ENCODE measurements around the gene EIF3L.

EIF3L gene

DNA sequence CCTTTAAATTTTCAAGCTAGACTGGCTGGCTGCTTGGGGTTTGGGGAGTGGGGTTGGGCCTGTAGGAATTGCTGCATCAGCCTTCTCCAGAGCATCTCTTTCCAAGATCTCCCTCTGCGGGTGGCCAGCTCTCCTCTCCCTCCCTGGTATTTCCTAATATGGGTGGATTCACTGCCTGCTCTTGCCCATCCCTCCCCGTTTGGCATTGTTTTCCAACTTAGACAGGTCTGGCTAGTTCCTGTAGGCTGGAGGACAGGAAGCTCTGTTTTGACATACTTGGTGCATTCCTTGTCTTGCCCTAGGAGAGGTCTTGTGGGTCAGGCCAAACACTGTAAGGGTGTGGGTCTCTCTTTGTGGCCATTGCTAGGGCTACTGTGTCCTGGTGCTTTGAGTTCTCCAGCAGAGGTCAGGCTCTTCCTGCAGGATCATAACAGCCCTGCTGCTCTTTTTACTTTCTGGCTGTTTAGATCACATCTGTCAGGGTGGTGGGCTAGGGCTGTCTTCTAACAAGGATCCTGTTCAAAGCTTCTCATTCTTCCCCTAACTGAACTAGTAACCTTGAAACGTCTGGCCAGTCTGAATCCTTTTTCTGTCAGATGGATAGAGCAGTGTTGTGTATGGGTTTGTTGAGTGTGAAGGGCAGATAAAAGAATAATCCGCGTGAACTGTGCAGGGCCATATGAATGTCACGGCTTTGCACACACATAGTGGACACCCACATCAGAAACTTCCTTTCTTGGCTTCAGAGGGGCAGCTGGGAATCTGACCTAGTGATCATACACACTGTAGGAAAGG lies 38.6 kb downstream of the EIF3L start:
- Histone ChIP-seq H3K9me3 (ENCODE audit: control insufficient read depth, low read length) (no peaks in the 10 kb centered on the region), H3K36me3 (ENCODE audit: control insufficient read depth, insufficient read depth, low read length) (peaks cover 41% of the 10 kb centered on the region), H3K4me1 (ENCODE audit: control insufficient read depth, insufficient read depth, low read length, poor library complexity, severe bottlenecking) (no peaks in the 10 kb centered on the region), H3K4me3 (ENCODE audit: insufficient read depth, low read depth, low read length, poor library complexity, severe bottlenecking) (no peak overlapping the region), H3K27ac (ENCODE audit: insufficient read depth, low read length, poor library complexity, severe bottlenecking) (no peak overlapping the region), H3K27me3 (replicated peaks; ENCODE audit: control insufficient read depth, insufficient read depth, low read length, poor library complexity, severe bottlenecking) (no peaks in the 10 kb centered on the region)
- no peak for DNase-seq

DNA sequence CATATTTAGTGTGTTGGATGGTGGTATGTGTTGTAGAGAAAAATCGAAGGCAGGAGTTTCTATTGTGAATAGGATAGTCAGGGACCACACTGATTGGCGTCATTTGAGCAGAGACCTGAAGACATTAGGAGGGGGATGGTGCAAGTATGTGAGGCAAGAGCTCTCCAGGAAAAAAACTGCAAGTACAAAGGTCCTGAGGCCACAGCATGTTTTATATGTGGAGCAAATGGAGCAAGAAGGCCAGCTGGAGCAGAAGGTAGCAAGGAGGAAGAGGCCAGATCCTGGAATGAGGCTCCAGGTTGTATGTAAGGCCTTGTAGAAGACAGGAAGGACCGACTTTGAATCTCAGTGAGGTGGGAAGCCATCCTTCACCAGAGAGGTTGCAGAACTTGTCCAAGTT lies 42.7 kb downstream of the EIF3L start:
- no peak for DNase-seq
- H3K4me1 ChIP-seq (ENCODE audit: control insufficient read depth, insufficient read depth, low read length, poor library complexity, severe bottlenecking): peaks cover 13% of the 10 kb centered on the region
- H3K36me3 ChIP-seq (ENCODE audit: control insufficient read depth, insufficient read depth, low read length): peaks cover 29% of the 10 kb centered on the region
- H3K27ac ChIP-seq (ENCODE audit: insufficient read depth, low read length, poor library complexity, severe bottlenecking): no peak overlapping the region
- H3K4me3 ChIP-seq (ENCODE audit: insufficient read depth, low read depth, low read length, poor library complexity, severe bottlenecking): no peak overlapping the region
- H3K9me3 ChIP-seq (ENCODE audit: control insufficient read depth, low read length): no peaks in the 10 kb centered on the region
- H3K27me3 ChIP-seq (replicated peaks; ENCODE audit: control insufficient read depth, insufficient read depth, low read length, poor library complexity, severe bottlenecking): no peaks in the 10 kb centered on the region

DNA sequence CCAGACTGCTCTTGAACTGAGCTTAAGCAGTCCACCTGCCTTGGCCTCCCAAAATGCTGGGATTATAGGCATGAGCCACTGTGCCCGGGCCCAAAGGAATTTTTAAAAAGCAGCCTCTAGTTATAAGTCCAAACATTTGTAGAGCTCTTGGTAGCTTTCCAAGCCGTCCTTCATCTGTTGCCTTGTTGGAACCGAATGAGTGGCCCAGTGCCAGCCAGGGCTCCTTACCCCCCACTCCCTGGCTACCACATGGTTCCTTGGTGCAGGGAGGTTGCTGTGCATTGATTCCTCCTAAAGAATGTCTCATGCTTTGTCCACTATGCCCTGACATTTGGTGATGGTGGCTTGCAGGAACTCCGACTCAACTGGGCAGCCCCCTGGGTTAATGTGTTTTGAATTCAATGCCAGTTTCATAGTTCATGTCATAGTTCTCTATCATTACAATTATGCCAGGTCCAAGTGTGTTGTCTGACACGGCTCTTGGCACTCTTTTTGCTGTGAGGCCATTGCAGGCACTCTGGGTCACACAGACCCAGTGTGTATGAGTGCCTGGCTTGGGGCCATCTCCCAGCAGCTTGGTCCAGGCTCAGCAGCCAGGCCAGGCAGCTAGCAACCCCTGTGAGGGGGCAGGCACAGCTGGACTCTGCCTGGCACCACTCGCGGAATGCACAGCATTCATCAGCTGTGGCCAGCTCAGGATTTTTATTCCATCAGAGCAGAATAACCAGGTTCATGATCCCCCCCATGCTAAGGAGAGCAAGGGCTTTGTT lies 43.5 kb downstream of the EIF3L start:
- Histone ChIP-seq H3K9me3 (ENCODE audit: control insufficient read depth, low read length) (no peaks in the 10 kb centered on the region), H3K4me1 (ENCODE audit: control insufficient read depth, insufficient read depth, low read length, poor library complexity, severe bottlenecking) (peaks cover 13% of the 10 kb centered on the region), H3K4me3 (ENCODE audit: insufficient read depth, low read depth, low read length, poor library complexity, severe bottlenecking) (no peak overlapping the region), H3K36me3 (ENCODE audit: control insufficient read depth, insufficient read depth, low read length) (peaks cover 21% of the 10 kb centered on the region), H3K27ac (ENCODE audit: insufficient read depth, low read length, poor library complexity, severe bottlenecking) (no peak overlapping the region), H3K27me3 (replicated peaks; ENCODE audit: control insufficient read depth, insufficient read depth, low read length, poor library complexity, severe bottlenecking) (no peaks in the 10 kb centered on the region)
- DNase-seq: no peak

DNA sequence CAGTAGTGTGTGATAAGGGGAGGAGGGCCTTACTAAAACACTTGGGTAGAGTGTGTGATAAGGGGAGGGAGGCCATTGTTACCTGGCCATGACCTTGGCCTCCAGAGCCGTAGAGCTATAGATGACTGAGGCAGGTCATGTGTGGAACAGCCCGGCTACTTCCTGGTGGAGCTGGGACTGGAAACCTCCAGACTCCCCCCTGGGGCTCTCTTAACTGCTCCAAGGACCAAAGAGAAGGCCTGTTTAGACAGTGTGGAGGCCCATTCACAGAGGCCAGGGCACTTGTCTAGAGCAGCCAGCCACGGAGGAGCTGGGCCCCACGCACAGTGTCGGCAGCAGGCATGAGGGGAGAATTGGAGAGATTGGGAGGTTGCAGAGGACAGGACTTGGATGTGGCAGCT lies 44.4 kb downstream of the EIF3L start:
- Histone ChIP-seq H3K36me3 (ENCODE audit: control insufficient read depth, insufficient read depth, low read length) (peaks cover 15% of the 10 kb centered on the region), H3K9me3 (ENCODE audit: control insufficient read depth, low read length) (no peaks in the 10 kb centered on the region), H3K4me3 (ENCODE audit: insufficient read depth, low read depth, low read length, poor library complexity, severe bottlenecking) (no peak overlapping the region), H3K27ac (ENCODE audit: insufficient read depth, low read length, poor library complexity, severe bottlenecking) (no peak overlapping the region), H3K27me3 (replicated peaks; ENCODE audit: control insufficient read depth, insufficient read depth, low read length, poor library complexity, severe bottlenecking) (no peaks in the 10 kb centered on the region), H3K4me1 (ENCODE audit: control insufficient read depth, insufficient read depth, low read length, poor library complexity, severe bottlenecking) (peaks cover 13% of the 10 kb centered on the region)
- DNase-seq: no peak

DNA sequence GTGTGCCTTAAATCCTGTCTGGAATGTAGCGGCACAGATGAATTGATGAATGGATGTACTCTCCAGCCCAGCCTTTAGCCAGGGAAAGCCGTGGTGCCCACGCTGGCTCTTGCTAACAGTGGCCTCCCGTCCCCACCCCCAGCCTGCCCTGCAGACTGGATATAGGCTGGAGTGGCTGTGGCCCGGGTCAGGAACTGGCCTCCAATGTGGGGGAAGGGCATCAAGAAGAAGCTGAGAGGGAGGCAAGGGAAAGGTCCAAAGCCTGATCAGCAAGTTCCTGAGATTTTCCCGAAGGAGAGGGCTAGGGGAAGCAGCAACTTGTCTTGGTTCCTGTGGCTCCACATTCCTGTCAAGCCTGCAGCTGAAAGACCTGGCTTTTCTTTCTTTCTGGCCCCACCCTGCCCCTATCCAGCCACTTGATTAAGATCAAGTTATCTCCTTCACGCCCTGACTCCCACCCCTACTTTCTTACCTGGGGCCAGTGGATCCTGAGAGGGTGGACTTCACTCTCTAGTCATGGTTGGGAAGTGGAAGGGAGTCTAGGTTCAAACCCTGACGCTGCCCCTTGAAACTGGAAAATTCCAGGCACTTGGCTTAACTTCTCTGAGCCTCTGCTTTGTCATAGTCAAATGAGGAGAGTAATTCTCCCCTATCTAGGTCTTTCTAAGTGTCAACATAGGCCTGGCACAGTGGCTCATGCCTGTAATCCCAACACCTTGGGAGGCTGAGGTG lies 45.9 kb downstream of the EIF3L start:
- Histone ChIP-seq H3K27ac (ENCODE audit: insufficient read depth, low read length, poor library complexity, severe bottlenecking) (peak overlapping the region; percentile 0), H3K4me1 (ENCODE audit: control insufficient read depth, insufficient read depth, low read length, poor library complexity, severe bottlenecking) (peaks cover 13% of the 10 kb centered on the region), H3K36me3 (ENCODE audit: control insufficient read depth, insufficient read depth, low read length) (peaks cover 4% of the 10 kb centered on the region), H3K27me3 (replicated peaks; ENCODE audit: control insufficient read depth, insufficient read depth, low read length, poor library complexity, severe bottlenecking) (no peaks in the 10 kb centered on the region), H3K4me3 (ENCODE audit: insufficient read depth, low read depth, low read length, poor library complexity, severe bottlenecking) (no peak overlapping the region), H3K9me3 (ENCODE audit: control insufficient read depth, low read length) (no peaks in the 10 kb centered on the region)
- no peak for DNase-seq

DNA sequence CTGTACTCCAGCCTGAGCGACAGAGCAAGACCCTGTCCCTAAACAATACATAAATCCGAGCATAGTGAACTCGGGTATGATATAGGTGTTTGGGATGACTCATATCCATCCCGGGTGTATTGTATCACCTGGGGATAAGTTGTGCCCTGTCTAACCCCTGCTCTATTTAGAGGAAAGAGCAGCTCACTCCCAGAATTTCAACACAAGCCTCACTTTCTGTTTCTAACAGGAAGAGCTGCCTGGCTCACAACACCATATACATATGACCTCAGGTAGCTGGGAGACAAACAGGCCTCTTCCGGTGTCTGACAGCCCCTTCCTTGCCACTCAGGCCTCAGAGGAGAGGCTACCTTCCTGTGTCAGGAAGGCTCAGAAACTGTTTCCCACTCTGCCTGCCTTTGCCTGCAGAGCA lies 47.0 kb downstream of the EIF3L start:
- Histone ChIP-seq H3K9me3 (ENCODE audit: control insufficient read depth, low read length) (no peaks in the 10 kb centered on the region), H3K4me3 (ENCODE audit: insufficient read depth, low read depth, low read length, poor library complexity, severe bottlenecking) (peak overlapping the region; percentile 11), H3K27me3 (replicated peaks; ENCODE audit: control insufficient read depth, insufficient read depth, low read length, poor library complexity, severe bottlenecking) (no peaks in the 10 kb centered on the region), H3K36me3 (ENCODE audit: control insufficient read depth, insufficient read depth, low read length) (no peaks in the 10 kb centered on the region), H3K27ac (ENCODE audit: insufficient read depth, low read length, poor library complexity, severe bottlenecking) (peak overlapping the region; percentile 51), H3K4me1 (ENCODE audit: control insufficient read depth, insufficient read depth, low read length, poor library complexity, severe bottlenecking) (peaks cover 13% of the 10 kb centered on the region)
- DNase-seq: peak; percentile 13 to 33 (median 23)

DNA sequence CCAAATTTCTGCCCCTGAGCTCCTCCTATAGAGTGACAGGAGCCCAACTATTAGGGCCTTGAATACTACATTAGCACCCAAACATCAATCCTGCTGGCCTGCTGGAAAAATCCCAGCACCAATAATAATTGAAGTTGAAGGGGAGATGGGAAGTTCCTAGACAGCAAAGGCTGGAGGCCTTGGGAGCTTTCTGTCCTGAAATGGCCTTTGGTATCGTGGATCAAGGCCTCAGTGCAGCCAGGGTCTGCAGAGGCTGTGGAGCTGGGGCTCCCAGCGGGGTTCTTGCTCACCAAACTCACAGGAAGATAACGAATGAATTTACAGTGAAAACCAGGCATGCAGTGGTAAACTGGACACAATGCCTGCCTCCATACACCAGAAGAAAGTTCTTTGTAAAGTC lies 47.7 kb downstream of the EIF3L start:
- no peak for DNase-seq
- no peaks in the 10 kb centered on the region for H3K27me3 ChIP-seq (replicated peaks; ENCODE audit: control insufficient read depth, insufficient read depth, low read length, poor library complexity, severe bottlenecking)
- no peaks in the 10 kb centered on the region for H3K36me3 ChIP-seq (ENCODE audit: control insufficient read depth, insufficient read depth, low read length)
- no peak overlapping the region for H3K4me3 ChIP-seq (ENCODE audit: insufficient read depth, low read depth, low read length, poor library complexity, severe bottlenecking)
- H3K9me3 ChIP-seq (ENCODE audit: control insufficient read depth, low read length): no peaks in the 10 kb centered on the region
- H3K27ac ChIP-seq (ENCODE audit: insufficient read depth, low read length, poor library complexity, severe bottlenecking): peak overlapping the region; percentile 51
- H3K4me1 ChIP-seq (ENCODE audit: control insufficient read depth, insufficient read depth, low read length, poor library complexity, severe bottlenecking): peaks cover 13% of the 10 kb centered on the region

DNA sequence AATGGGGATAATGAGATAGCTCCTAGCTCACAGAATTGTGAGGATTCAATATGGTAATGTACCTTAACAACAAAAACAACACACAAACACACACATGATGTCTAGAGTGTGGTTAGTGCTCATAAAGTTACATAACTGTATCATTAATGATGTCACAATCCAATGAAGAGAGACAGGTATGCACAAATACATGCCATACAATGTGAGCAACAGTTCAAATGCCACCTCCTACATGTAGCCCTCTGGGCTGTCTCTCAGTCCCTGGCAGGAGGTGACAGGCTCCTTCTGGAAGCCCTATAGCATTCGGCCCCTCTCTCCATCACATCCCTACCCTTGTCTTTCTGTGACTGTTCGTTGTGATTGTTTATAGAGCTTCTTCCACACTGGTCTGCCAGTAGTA lies 48.6 kb downstream of the EIF3L start:
- H3K27me3 ChIP-seq (replicated peaks; ENCODE audit: control insufficient read depth, insufficient read depth, low read length, poor library complexity, severe bottlenecking): no peaks in the 10 kb centered on the region
- peaks cover 13% of the 10 kb centered on the region for H3K4me1 ChIP-seq (ENCODE audit: control insufficient read depth, insufficient read depth, low read length, poor library complexity, severe bottlenecking)
- no peak overlapping the region for H3K4me3 ChIP-seq (ENCODE audit: insufficient read depth, low read depth, low read length, poor library complexity, severe bottlenecking)
- H3K9me3 ChIP-seq (ENCODE audit: control insufficient read depth, low read length): no peaks in the 10 kb centered on the region
- no peaks in the 10 kb centered on the region for H3K36me3 ChIP-seq (ENCODE audit: control insufficient read depth, insufficient read depth, low read length)
- DNase-seq: no peak
- H3K27ac ChIP-seq (ENCODE audit: insufficient read depth, low read length, poor library complexity, severe bottlenecking): no peak overlapping the region

DNA sequence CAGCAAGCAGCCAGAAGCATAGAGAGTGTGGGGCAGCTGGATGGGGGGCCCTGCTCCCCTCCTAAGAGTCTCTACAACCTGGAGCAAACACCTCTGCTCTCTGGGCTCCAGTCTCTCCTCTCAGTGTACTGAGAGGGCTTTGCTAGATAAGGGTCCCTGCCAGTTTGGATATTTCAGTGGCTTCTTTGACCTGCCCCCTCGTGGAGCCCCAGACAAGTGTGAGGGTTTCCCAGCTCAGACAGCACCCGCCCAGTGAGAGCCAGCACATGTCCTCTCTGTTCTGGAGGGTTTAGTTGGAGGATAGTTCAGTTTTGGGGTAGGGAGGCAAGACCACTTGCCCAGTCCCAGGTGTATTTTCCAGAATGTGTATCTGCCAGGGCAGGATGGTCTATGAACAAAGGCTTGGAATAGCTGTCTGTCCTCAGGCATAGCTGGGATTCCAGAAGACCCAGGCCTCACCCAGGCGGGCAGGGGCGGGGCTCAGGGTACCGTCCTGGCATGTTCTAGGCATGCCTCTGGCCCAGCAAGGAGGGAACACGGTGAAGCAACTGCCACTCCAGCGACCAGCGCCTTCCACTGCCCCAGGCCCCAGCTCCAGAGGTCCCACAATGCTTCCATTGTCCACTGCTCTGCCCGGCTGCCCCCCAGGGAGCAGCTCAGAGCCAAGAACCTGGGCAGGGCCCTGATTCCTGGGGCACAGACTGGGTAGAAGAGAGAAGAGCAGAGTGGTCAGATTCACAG lies 49.4 kb downstream of the EIF3L start:
- Histone ChIP-seq H3K27me3 (replicated peaks; ENCODE audit: control insufficient read depth, insufficient read depth, low read length, poor library complexity, severe bottlenecking) (no peaks in the 10 kb centered on the region), H3K4me1 (ENCODE audit: control insufficient read depth, insufficient read depth, low read length, poor library complexity, severe bottlenecking) (peaks cover 13% of the 10 kb centered on the region), H3K4me3 (ENCODE audit: insufficient read depth, low read depth, low read length, poor library complexity, severe bottlenecking) (no peak overlapping the region), H3K9me3 (ENCODE audit: control insufficient read depth, low read length) (no peaks in the 10 kb centered on the region), H3K36me3 (ENCODE audit: control insufficient read depth, insufficient read depth, low read length) (no peaks in the 10 kb centered on the region), H3K27ac (ENCODE audit: insufficient read depth, low read length, poor library complexity, severe bottlenecking) (no peak overlapping the region)
- no peak for DNase-seq

All from effector memory CD4-positive, alpha-beta T cell (primary cell).